WTC11 (cell line): ENCODE data around the gene ADAMTS15. TPM values are rescaled to one million over a fixed set of nuclear protein-coding genes. Genes with fewer than 3 reads are reported as not detected.

Experiments used
- ATAC-seq: fragments of 200-7000 bp; cut with Tn5 transposase; 2 replicates; pipeline ENCODE4 v1.10.0; 2021; ENCODE audit warnings: mild to moderate bottlenecking, moderate library complexity
- CTCF ChIA-PET: fragments of 300-600 bp; sonication (Branson Sonifier 250); formaldehyde crosslinking; loops from one replicate; lab custom pipeline; 2021; ENCODE audit warnings: antibody characterized with exemption; lab: Charles Lee
- POLR2A ChIA-PET: fragments of 350-600 bp; sonication (Branson Sonifier 250); formaldehyde crosslinking; loops from one replicate; lab custom pipeline; 2021; ENCODE audit warnings: antibody characterized with exemption; lab: Charles Lee
- DNase-seq: peaks from one replicate; pipeline ENCODE4 v3.0.0; 2021; ENCODE audit warnings: low spot score
- H3K27ac Mint-ChIP-seq: 2 replicates; pipeline ENCODE4 v1.8.0; 2021; ENCODE audit warnings: mixed read lengths
- H3K27me3 Mint-ChIP-seq: 2 replicates; pipeline ENCODE4 v1.8.0; 2021; ENCODE audit warnings: low read depth, mild to moderate bottlenecking, moderate library complexity, mixed read lengths
- H3K36me3 Mint-ChIP-seq: 2 replicates; pipeline ENCODE4 v1.8.0; 2021; ENCODE audit warnings: mixed read lengths
- H3K4me1 Mint-ChIP-seq: 2 replicates; pipeline ENCODE4 v1.8.0; 2022; ENCODE audit warnings: mixed read lengths
- H3K4me3 Mint-ChIP-seq: 2 replicates; pipeline ENCODE4 v1.8.0; 2021; ENCODE audit warnings: mild to moderate bottlenecking, moderate library complexity, mixed read lengths
- H3K9me3 Mint-ChIP-seq: 2 replicates; pipeline ENCODE4 v1.8.0; 2021; ENCODE audit warnings: mixed read lengths
- CBFB ChIP-seq: sonication (generic); formaldehyde crosslinking; IDR thresholded peaks from 2 replicates; pipeline ENCODE4 v1.8.1; 2022; ENCODE audit warnings: mild to moderate bottlenecking, low read depth, missing genetic modification reagents
- HMGA2 ChIP-seq: fragments of 250-450 bp; sonication (Bioruptor Pico); IDR thresholded peaks from 2 replicates; pipeline ENCODE4 v1.4.0; 2021; ENCODE audit warnings: mild to moderate bottlenecking, moderate library complexity
- IRF2 ChIP-seq: sonication (generic); formaldehyde crosslinking; IDR thresholded peaks from 2 replicates; pipeline ENCODE4 v1.8.0; 2022; ENCODE audit warnings: low read depth, missing genetic modification reagents, borderline replicate concordance
- JUN ChIP-seq: sonication (generic); formaldehyde crosslinking; IDR thresholded peaks from 2 replicates; pipeline ENCODE4 v1.8.0; 2023; ENCODE audit warnings: mild to moderate bottlenecking, missing genetic modification reagents
- RELA ChIP-seq: sonication (generic); formaldehyde crosslinking; IDR thresholded peaks from 2 replicates; pipeline ENCODE4 v1.8.1; 2022; ENCODE audit warnings: missing genetic modification reagents, mild to moderate bottlenecking, borderline replicate concordance
- SMAD4 ChIP-seq: sonication (generic); formaldehyde crosslinking; IDR thresholded peaks from 2 replicates; pipeline ENCODE4 v1.8.0; 2022; ENCODE audit warnings: mild to moderate bottlenecking, missing genetic modification reagents
- SOX15 ChIP-seq: fragments of 250-450 bp; sonication (Bioruptor Pico); IDR thresholded peaks from 2 replicates; pipeline ENCODE4 v1.9.0; 2021; ENCODE audit warnings: mild to moderate bottlenecking
- TEAD4 ChIP-seq: sonication (generic); formaldehyde crosslinking; IDR thresholded peaks from 2 replicates; pipeline ENCODE4 v1.8.0; 2022; ENCODE audit warnings: mild to moderate bottlenecking, missing genetic modification reagents
- ZBTB21 ChIP-seq: sonication (generic); formaldehyde crosslinking; IDR thresholded peaks from 2 replicates; pipeline ENCODE4 v1.8.1; 2023; ENCODE audit warnings: mild to moderate bottlenecking, missing genetic modification reagents, borderline replicate concordance
- ZNF138 ChIP-seq: sonication (generic); formaldehyde crosslinking; conservative IDR thresholded peaks from 2 replicates; pipeline ENCODE4 v1.8.1; 2022; ENCODE audit warnings: mild to moderate bottlenecking, moderate library complexity, missing genetic modification reagents
- ZNF232 ChIP-seq: sonication (generic); formaldehyde crosslinking; IDR thresholded peaks from 2 replicates; pipeline ENCODE4 v1.8.0; 2022; ENCODE audit warnings: mild to moderate bottlenecking, missing genetic modification reagents
- ZNF263 ChIP-seq: sonication (generic); formaldehyde crosslinking; IDR thresholded peaks from 2 replicates; pipeline ENCODE4 v1.8.1; 2022; ENCODE audit warnings: low read depth, mild to moderate bottlenecking, moderate library complexity, missing genetic modification reagents
- ZNF396 ChIP-seq: fragments of 250-450 bp; sonication (Bioruptor Pico); IDR thresholded peaks from 2 replicates; pipeline ENCODE4 v1.8.0; 2021; ENCODE audit warnings: mild to moderate bottlenecking, moderate library complexity, borderline replicate concordance
- total RNA-seq: library from RNA; stranded (reverse); gene quantifications from 3 replicates; pipeline ENCODE4 v1.2.3, GENCODE V29; 2021
- TF ChIP-seq, protein P1 (sequence below): fragments of 200-600 bp; IDR thresholded peaks from 2 replicates; pipeline ENCODE4 v1.8.0; 2022; ENCODE audit warnings: antibody characterized with exemption
- TF ChIP-seq, protein P2 (sequence below): fragments of 250-450 bp; sonication (Bioruptor Pico); conservative IDR thresholded peaks from 2 replicates; pipeline ENCODE4 v1.9.0; 2021; ENCODE audit warnings: mild to moderate bottlenecking
- TF ChIP-seq, protein P3 (sequence below): sonication (generic); formaldehyde crosslinking; IDR thresholded peaks from 2 replicates; pipeline ENCODE4 v1.8.0; 2022; ENCODE audit warnings: mild to moderate bottlenecking, missing genetic modification reagents
- TF ChIP-seq, protein P4 (sequence below): sonication (generic); formaldehyde crosslinking; conservative IDR thresholded peaks from 2 replicates; pipeline ENCODE4 v1.8.1; 2022; ENCODE audit warnings: mild to moderate bottlenecking, missing genetic modification reagents
- TF ChIP-seq, protein P5 (sequence below): fragments of 250-450 bp; sonication (Bioruptor Pico); IDR thresholded peaks from 2 replicates; pipeline ENCODE4 v1.9.0; 2021; ENCODE audit warnings: mild to moderate bottlenecking
- TF ChIP-seq, protein P6 (sequence below): sonication (generic); formaldehyde crosslinking; IDR thresholded peaks from 2 replicates; pipeline ENCODE4 v1.8.0; 2023; ENCODE audit warnings: missing genetic modification reagents, mild to moderate bottlenecking, borderline replicate concordance
- TF ChIP-seq, protein P7 (sequence below): fragments of 250-450 bp; sonication (Bioruptor Pico); IDR thresholded peaks from 2 replicates; pipeline ENCODE4 v2.1.2; 2022; ENCODE audit warnings: mild to moderate bottlenecking, moderate library complexity

Gene ADAMTS15
- total RNA-seq, 1 experiment from 2014 or later = 3.7 TPM

DNA sequence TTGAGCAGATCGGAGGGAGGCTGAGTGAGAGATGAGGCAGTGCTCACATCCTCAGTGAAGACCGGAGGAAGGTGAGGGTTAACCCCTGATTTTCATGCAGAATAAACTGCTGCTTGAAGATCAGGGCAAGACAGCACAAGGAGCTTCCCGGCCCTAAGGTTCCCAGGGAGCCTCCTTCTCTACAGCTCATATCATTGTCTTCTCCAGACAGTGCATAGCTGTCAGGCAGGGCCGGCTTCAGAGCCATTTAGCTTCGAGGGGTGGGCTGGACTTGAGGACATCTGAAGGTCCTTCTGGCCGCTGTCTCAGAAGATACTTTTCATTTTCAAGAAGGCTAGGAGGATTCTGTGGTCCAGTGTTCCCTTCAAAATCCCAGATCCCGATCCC, 27.3 kb upstream of the ADAMTS15 start (continued):
- TF ChIP-seq ZNF138 (CRISPR knock-in tag) (no peak), ZBTB21 (no peak), ZNF232 (no peak), ZNF396 (CRISPR knock-in tag) (no peak), HMGA2 (CRISPR knock-in tag) (no peak), TEAD4 (CRISPR knock-in tag) (no peak), RELA (CRISPR knock-in tag) (no peak), IRF2 (no peak), JUN (CRISPR knock-in tag) (no peak), SMAD4 (CRISPR knock-in tag) (no peak)
- TF ChIP-seq, protein P1, sequence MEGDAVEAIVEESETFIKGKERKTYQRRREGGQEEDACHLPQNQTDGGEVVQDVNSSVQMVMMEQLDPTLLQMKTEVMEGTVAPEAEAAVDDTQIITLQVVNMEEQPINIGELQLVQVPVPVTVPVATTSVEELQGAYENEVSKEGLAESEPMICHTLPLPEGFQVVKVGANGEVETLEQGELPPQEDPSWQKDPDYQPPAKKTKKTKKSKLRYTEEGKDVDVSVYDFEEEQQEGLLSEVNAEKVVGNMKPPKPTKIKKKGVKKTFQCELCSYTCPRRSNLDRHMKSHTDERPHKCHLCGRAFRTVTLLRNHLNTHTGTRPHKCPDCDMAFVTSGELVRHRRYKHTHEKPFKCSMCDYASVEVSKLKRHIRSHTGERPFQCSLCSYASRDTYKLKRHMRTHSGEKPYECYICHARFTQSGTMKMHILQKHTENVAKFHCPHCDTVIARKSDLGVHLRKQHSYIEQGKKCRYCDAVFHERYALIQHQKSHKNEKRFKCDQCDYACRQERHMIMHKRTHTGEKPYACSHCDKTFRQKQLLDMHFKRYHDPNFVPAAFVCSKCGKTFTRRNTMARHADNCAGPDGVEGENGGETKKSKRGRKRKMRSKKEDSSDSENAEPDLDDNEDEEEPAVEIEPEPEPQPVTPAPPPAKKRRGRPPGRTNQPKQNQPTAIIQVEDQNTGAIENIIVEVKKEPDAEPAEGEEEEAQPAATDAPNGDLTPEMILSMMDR = no peak
- TF ChIP-seq, protein P2, sequence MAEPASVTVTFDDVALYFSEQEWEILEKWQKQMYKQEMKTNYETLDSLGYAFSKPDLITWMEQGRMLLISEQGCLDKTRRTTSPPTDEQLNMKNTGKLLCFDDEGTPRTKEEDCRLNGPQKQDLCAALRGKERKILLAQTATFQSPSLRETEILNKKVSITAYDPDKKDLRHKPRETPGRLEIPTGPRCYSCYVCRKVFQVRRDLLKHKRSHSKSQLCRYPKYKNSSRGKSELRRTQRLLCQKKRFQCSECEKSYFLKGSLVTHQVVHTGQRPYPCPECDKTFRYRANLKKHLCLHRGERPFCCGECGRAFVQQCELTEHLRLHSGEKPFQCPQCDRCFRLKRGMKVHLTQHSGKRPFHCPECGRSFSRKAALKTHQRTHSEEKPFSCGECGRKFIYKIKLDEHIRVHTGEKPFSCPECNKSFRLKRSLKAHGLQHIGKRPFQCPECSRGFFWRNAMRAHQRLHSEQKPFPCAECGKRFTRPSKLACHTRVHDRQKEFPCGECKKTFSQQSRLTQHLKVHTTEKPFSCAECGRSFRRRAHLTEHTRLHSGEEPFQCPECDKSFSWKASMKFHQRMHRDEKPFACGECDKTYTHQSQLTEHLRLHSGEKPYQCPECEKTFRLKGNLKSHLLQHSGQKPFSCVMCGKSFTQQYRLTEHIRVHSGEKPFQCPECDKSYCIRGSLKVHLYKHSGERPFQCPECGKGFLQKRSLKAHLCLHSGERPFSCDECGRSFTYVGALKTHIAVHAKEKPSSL = no peak

DNA sequence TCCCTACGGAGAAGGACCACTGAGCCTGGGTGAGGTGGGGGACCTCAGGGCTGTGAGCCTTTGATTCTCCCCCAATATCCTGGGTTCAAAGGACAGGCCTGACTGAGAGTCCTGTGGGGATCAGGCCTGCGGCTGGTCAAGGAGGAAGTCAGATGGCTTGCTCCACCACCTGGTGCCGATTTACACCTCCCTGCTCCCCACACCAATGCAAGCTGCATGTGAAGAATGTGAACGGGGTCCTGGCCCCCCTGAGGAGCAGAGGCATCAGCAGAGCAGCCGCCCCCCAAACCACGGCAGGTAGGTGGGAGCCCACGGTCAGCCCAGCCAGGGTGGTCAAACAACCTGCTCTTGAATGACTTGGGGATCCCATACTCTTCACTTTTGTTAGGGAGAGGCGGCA, 26.7 kb upstream of the ADAMTS15 start:
- POLR2A ChIA-PET = no interaction called here
- no peak overlapping the region for H3K27ac Mint-ChIP-seq
- no peak overlapping the region for H3K4me3 Mint-ChIP-seq
- DNase-seq (no peak), ATAC-seq (no peak)
- H3K4me1 Mint-ChIP-seq = peaks cover 19% of the 10 kb centered on the region
- H3K27me3 Mint-ChIP-seq = peaks cover 12% of the 10 kb centered on the region
- CTCF ChIA-PET = no interaction called here
- peaks cover 5% of the 10 kb centered on the region for H3K36me3 Mint-ChIP-seq
- H3K9me3 Mint-ChIP-seq = peaks cover 3% of the 10 kb centered on the region; the same call in 1 of the 2 replicates
- TF ChIP-seq, protein P3, sequence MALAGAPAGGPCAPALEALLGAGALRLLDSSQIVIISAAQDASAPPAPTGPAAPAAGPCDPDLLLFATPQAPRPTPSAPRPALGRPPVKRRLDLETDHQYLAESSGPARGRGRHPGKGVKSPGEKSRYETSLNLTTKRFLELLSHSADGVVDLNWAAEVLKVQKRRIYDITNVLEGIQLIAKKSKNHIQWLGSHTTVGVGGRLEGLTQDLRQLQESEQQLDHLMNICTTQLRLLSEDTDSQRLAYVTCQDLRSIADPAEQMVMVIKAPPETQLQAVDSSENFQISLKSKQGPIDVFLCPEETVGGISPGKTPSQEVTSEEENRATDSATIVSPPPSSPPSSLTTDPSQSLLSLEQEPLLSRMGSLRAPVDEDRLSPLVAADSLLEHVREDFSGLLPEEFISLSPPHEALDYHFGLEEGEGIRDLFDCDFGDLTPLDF (CRISPR knock-in tag) = no peak
- TF ChIP-seq ZNF263 (CRISPR knock-in tag) (no peak), SOX15 (no peak), CBFB (CRISPR knock-in tag) (no peak)
- TF ChIP-seq, protein P2 = no peak
- TF ChIP-seq, protein P4, sequence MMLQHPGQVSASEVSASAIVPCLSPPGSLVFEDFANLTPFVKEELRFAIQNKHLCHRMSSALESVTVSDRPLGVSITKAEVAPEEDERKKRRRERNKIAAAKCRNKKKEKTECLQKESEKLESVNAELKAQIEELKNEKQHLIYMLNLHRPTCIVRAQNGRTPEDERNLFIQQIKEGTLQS = no peak
- TF ChIP-seq, protein P5, sequence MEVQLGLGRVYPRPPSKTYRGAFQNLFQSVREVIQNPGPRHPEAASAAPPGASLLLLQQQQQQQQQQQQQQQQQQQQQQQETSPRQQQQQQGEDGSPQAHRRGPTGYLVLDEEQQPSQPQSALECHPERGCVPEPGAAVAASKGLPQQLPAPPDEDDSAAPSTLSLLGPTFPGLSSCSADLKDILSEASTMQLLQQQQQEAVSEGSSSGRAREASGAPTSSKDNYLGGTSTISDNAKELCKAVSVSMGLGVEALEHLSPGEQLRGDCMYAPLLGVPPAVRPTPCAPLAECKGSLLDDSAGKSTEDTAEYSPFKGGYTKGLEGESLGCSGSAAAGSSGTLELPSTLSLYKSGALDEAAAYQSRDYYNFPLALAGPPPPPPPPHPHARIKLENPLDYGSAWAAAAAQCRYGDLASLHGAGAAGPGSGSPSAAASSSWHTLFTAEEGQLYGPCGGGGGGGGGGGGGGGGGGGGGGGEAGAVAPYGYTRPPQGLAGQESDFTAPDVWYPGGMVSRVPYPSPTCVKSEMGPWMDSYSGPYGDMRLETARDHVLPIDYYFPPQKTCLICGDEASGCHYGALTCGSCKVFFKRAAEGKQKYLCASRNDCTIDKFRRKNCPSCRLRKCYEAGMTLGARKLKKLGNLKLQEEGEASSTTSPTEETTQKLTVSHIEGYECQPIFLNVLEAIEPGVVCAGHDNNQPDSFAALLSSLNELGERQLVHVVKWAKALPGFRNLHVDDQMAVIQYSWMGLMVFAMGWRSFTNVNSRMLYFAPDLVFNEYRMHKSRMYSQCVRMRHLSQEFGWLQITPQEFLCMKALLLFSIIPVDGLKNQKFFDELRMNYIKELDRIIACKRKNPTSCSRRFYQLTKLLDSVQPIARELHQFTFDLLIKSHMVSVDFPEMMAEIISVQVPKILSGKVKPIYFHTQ (CRISPR knock-in tag) = no peak
- TF ChIP-seq, protein P6, sequence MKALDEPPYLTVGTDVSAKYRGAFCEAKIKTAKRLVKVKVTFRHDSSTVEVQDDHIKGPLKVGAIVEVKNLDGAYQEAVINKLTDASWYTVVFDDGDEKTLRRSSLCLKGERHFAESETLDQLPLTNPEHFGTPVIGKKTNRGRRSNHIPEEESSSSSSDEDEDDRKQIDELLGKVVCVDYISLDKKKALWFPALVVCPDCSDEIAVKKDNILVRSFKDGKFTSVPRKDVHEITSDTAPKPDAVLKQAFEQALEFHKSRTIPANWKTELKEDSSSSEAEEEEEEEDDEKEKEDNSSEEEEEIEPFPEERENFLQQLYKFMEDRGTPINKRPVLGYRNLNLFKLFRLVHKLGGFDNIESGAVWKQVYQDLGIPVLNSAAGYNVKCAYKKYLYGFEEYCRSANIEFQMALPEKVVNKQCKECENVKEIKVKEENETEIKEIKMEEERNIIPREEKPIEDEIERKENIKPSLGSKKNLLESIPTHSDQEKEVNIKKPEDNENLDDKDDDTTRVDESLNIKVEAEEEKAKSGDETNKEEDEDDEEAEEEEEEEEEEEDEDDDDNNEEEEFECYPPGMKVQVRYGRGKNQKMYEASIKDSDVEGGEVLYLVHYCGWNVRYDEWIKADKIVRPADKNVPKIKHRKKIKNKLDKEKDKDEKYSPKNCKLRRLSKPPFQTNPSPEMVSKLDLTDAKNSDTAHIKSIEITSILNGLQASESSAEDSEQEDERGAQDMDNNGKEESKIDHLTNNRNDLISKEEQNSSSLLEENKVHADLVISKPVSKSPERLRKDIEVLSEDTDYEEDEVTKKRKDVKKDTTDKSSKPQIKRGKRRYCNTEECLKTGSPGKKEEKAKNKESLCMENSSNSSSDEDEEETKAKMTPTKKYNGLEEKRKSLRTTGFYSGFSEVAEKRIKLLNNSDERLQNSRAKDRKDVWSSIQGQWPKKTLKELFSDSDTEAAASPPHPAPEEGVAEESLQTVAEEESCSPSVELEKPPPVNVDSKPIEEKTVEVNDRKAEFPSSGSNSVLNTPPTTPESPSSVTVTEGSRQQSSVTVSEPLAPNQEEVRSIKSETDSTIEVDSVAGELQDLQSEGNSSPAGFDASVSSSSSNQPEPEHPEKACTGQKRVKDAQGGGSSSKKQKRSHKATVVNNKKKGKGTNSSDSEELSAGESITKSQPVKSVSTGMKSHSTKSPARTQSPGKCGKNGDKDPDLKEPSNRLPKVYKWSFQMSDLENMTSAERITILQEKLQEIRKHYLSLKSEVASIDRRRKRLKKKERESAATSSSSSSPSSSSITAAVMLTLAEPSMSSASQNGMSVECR (CRISPR knock-in tag) = no peak
- TF ChIP-seq, protein P7, sequence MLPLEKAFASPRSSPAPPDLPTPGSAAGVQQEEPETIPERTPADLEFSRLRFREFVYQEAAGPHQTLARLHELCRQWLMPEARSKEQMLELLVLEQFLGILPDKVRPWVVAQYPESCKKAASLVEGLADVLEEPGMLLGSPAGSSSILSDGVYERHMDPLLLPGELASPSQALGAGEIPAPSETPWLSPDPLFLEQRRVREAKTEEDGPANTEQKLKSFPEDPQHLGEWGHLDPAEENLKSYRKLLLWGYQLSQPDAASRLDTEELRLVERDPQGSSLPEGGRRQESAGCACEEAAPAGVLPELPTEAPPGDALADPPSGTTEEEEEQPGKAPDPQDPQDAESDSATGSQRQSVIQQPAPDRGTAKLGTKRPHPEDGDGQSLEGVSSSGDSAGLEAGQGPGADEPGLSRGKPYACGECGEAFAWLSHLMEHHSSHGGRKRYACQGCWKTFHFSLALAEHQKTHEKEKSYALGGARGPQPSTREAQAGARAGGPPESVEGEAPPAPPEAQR (CRISPR knock-in tag) = no peak
